ENCODE results near the gene PLCH1.

PLCH1 gene

DNA sequence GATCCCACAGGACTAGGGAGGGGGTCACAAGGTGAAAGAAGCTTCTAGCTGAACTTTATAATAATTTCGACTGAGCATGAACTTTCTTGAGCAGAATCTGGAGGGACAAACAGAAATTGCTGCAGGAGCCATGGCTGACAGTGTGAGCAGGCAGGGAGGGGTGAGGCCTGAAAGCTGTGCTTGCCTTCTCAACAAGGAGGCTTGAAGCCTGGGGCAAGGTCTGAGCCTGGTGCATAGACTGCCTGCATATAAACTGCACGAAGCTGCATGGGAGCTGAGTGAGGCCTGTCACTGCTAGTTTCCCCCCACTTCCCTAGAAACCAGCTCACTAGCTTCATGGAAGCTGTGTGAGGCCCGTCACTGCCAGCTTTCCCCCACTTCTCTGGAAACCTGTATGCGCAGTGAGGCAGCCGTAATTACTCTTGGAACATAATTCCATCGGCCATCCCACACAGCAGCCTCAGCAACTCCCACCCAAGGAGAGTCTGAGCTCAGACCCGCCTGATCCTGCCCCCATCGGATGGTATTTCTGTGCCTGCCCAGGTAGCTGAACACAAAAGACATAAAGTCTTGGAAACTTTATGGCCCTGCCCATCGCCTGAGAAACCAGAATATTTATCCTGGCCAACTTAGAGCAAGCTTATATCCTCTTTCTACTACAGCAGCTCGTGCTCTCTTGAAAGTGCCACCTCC is 136.5 kb downstream of the PLCH1 start:
- ChIA-PET POLR2A (no interaction called here), CTCF (interaction anchor here (0.5 kb wide), 1 partner anchor 211 kb away, joined by 3 read pairs; no protein-coding TSS in a partner anchor)
- no peak for DNase-seq (ENCODE audit: extremely low spot score)
- TF ChIP-seq L3MBTL2 (conservative IDR thresholded peaks at IDR 0.05) = no peak
- no peak for TF ChIP-seq TARDBP (IDR thresholded peaks at IDR 0.05)
- TF ChIP-seq HDGF (IDR thresholded peaks at IDR 0.05; ENCODE audit: borderline replicate concordance) = no peak
- TF ChIP-seq NFRKB (IDR thresholded peaks at IDR 0.05) = no peak
- TF ChIP-seq SUZ12 (IDR thresholded peaks at IDR 0.05) = no peak
- TF ChIP-seq FOXK2 (IDR thresholded peaks at IDR 0.05) = no peak
- no peak for TF ChIP-seq FOXA1 (IDR thresholded peaks at IDR 0.05)
- TF ChIP-seq, protein P1, sequence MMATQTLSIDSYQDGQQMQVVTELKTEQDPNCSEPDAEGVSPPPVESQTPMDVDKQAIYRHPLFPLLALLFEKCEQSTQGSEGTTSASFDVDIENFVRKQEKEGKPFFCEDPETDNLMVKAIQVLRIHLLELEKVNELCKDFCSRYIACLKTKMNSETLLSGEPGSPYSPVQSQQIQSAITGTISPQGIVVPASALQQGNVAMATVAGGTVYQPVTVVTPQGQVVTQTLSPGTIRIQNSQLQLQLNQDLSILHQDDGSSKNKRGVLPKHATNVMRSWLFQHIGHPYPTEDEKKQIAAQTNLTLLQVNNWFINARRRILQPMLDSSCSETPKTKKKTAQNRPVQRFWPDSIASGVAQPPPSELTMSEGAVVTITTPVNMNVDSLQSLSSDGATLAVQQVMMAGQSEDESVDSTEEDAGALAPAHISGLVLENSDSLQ (IDR thresholded peaks at IDR 0.05) = no peak

GRCh38 chr3:155607761-155608160 is 137.1 kb downstream of the PLCH1 start:
- ChIA-PET POLR2A (no interaction called here), CTCF (no interaction called here)
- TF ChIP-seq TARDBP (IDR thresholded peaks at IDR 0.05) = no peak
- no peak for TF ChIP-seq L3MBTL2 (conservative IDR thresholded peaks at IDR 0.05)
- TF ChIP-seq, protein P1 (IDR thresholded peaks at IDR 0.05) = no peak
- no peak for TF ChIP-seq BHLHE40 (IDR thresholded peaks at IDR 0.05; ENCODE audit: borderline replicate concordance)
- DNase-seq (ENCODE audit: extremely low spot score) = no peak

- POLR2A ChIA-PET = no interaction called here
- DNase-seq (ENCODE audit: extremely low spot score) = no peak
- TF ChIP-seq FOXA1 (IDR thresholded peaks at IDR 0.05) (no peak), NFRKB (IDR thresholded peaks at IDR 0.05) (no peak), SP1 (IDR thresholded peaks at IDR 0.05) (no peak), HDGF (IDR thresholded peaks at IDR 0.05; ENCODE audit: borderline replicate concordance) (no peak), CTBP1 (IDR thresholded peaks at IDR 0.05; ENCODE audit: borderline replicate concordance) (no peak)
- CTCF ChIA-PET = no interaction called here
Observed at GRCh38 chr3:155605571-155605970, 139.3 kb downstream of the PLCH1 start.

DNA sequence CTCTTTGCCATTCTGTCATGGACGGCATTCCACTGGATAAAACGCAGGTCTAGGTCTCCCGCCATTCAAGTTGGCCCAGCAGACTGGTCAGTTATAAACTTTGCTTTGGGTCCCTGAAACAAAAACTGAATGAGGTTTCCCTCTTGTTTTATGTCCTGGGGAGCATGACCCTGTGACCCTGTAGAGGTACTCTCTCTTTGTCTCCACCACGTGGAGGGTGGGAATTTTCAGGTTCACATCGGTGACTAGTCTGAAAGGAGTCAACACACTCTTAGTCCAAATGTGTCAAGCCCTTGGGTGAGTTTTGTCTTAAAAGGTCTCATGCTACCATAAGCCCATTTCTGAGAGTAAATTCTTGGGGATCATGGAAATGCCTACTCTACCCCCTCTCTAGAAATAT is 139.9 kb downstream of the PLCH1 start:
- no peak for DNase-seq (ENCODE audit: extremely low spot score)
- CTCF ChIA-PET = no interaction called here
- TF ChIP-seq NFRKB (IDR thresholded peaks at IDR 0.05) = no peak
- POLR2A ChIA-PET = no interaction called here

DNA sequence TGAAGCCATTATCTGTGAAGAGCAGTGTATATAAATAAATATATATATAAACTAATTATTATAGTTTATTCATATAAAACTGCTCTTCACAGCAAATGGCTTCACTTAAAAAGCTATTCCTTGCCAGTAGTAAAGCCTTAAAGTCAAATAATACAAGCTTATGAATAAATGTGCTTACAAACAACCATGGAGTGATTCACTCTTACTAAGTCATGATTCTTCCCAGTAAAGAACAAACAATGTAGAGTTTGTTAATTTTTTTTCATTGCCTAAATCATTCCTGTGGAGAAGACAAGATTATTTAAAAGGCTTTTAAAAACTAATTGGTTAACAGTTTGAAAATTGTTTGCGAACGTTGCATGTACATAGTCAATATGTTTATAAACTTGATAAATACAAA is 140.7 kb downstream of the PLCH1 start:
- TF ChIP-seq L3MBTL2 (conservative IDR thresholded peaks at IDR 0.05) (no peak), ZNF384 (IDR thresholded peaks at IDR 0.05) (no peak), TARDBP (IDR thresholded peaks at IDR 0.05) (no peak), FOXK2 (IDR thresholded peaks at IDR 0.05) (no peak), FOXM1 (IDR thresholded peaks at IDR 0.05; ENCODE audit: borderline replicate concordance) (no peak), ARNT (IDR thresholded peaks at IDR 0.05) (no peak), SUZ12 (IDR thresholded peaks at IDR 0.05) (no peak), SP1 (IDR thresholded peaks at IDR 0.05) (no peak), CTBP1 (IDR thresholded peaks at IDR 0.05; ENCODE audit: borderline replicate concordance) (no peak), LEF1 (IDR thresholded peaks at IDR 0.05; ENCODE audit: borderline replicate concordance) (no peak), HDGF (IDR thresholded peaks at IDR 0.05; ENCODE audit: borderline replicate concordance) (no peak)
- TF ChIP-seq, protein P1 (IDR thresholded peaks at IDR 0.05) = no peak
- no peak for DNase-seq (ENCODE audit: extremely low spot score)
- POLR2A ChIA-PET = no interaction called here
- CTCF ChIA-PET = no interaction called here

GRCh38 chr3:155603302-155603701 is 141.6 kb downstream of the PLCH1 start:
- TF ChIP-seq FOXK2 (IDR thresholded peaks at IDR 0.05) = no peak
- no peak for TF ChIP-seq TARDBP (IDR thresholded peaks at IDR 0.05)
- ChIA-PET CTCF (no interaction called here), POLR2A (no interaction called here)
- no peak for DNase-seq (ENCODE audit: extremely low spot score)

GRCh38 chr3:155602307-155602706 is 142.6 kb downstream of the PLCH1 start:
- POLR2A ChIA-PET = no interaction called here
- TF ChIP-seq, protein P1 (IDR thresholded peaks at IDR 0.05) = no peak
- TF ChIP-seq LEF1 (IDR thresholded peaks at IDR 0.05; ENCODE audit: borderline replicate concordance) = no peak
- TF ChIP-seq FOXK2 (IDR thresholded peaks at IDR 0.05) = no peak
- TF ChIP-seq FOXM1 (IDR thresholded peaks at IDR 0.05; ENCODE audit: borderline replicate concordance) = no peak
- TF ChIP-seq FOXA1 (IDR thresholded peaks at IDR 0.05) = no peak
- TF ChIP-seq ARNT (IDR thresholded peaks at IDR 0.05) = no peak
- TF ChIP-seq NFRKB (IDR thresholded peaks at IDR 0.05) = no peak
- TF ChIP-seq L3MBTL2 (conservative IDR thresholded peaks at IDR 0.05) = no peak
- no peak for TF ChIP-seq ZNF384 (IDR thresholded peaks at IDR 0.05)
- TF ChIP-seq BHLHE40 (IDR thresholded peaks at IDR 0.05; ENCODE audit: borderline replicate concordance) = no peak
- no peak for TF ChIP-seq SP1 (IDR thresholded peaks at IDR 0.05)
- TF ChIP-seq HDGF (IDR thresholded peaks at IDR 0.05; ENCODE audit: borderline replicate concordance) = no peak
- TF ChIP-seq SUZ12 (IDR thresholded peaks at IDR 0.05) = no peak
- no peak for TF ChIP-seq ELF4 (IDR thresholded peaks at IDR 0.05)
- no peak for TF ChIP-seq CTBP1 (IDR thresholded peaks at IDR 0.05; ENCODE audit: borderline replicate concordance)
- TF ChIP-seq TARDBP (IDR thresholded peaks at IDR 0.05) = no peak
- DNase-seq (ENCODE audit: extremely low spot score) = no peak
- CTCF ChIA-PET = no interaction called here
